Measurements from ENCODE around the gene BMERB1. TPM values are rescaled to one million over a fixed set of nuclear protein-coding genes. Genes with fewer than 3 reads are reported as not detected.
"Not testable (repeated sequence)": the region's sequence is repeated elsewhere in the genome, so short reads cannot be mapped to it uniquely, and the experiment has no call there.

BMERB1 gene
- total RNA-seq (1 to 10 TPM; 1.3 to 8.2 (median 2.8) TPM), polyA plus RNA-seq (1 to 10 TPM in 1 of 2 donors, under 1 TPM in 1; 0.51 to 2.2 TPM), total RNA-seq (1.1 reads per million)

DNA sequence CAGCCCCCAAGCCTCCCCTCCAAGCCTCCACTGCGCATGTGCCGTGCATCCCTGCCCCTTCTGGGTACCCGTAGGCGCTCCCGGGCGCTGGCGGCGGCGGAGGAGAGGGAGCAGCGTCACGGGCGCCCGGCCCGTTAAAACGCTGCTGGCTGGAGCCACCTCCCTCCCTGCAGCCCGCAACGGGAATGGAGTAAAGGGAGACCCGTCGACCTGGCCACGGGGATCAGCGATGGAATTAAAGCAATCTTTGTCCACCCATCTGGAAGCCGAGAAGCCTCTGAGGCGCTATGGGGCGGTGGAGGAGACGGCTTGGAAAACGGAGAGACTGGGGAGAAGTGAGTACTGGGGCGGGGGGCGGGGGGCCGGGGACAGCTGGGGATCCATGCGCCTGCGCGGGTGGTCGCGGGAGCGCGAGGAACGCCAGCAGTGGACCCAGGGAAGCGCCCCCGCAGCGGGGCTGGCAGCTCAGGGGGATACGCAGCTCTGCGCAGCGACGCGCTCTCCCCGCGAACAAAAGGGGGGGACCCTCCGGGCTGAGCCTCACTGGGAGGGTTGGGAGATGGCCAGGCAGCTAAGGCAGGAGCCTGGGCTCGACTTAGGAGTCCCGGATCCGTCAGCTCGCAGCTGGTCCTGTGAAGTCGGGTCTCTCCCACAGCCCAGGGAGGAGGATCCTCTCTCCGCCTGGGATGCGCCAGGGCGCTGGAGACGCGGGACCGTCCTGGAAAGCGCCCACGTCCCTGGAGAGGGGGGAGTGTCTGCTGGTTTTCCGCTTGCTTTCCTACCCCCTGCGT, at the start of gene BMERB1:
Gene BMERB1 (plus strand): TSS at position 164 of the 791 bp plus-strand sequence. CDS start 66 bp downstream, at position 230.
- CTCF ChIA-PET, result no interaction called here
- Mint-ChIP-seq H3K4me3 (peak within 1 kb of the TSS; percentile 30 to 92 (median 70)), H3K9me3 (no peaks in the 10 kb centered on the region), H3K36me3 (peaks cover 0 to 3% (median 0%) of the 10 kb centered on the region in 5 donors), H3K27ac (peak within 1 kb of the TSS in 3 of 9 donors; percentile 10 to 75 (median 13)), H3K27me3 (peaks cover 17 to 25% (median 24%) of the 10 kb centered on the region in 5 donors), H3K4me1 (peaks cover 0 to 17% (median 11%) of the 10 kb centered on the region in 7 donors)
- H3K4me3 ChIP-seq (ENCODE audit: low read length), result peak within 1 kb of the TSS; percentile 51
- peaks cover 0 to 5% of the 10 kb centered on the region in 2 donors for H3K27me3 ChIP-seq (ENCODE audit: control insufficient read depth in 2 of 2, insufficient read depth in 2 of 2, low read length in 2 of 2)
- peak in 5 of 9 donors; percentile 7 to 67 (median 13) for DNase-seq
- H3K36me3 ChIP-seq (ENCODE audit: control insufficient read depth in 2 of 3, insufficient read depth in 3 of 3, low read length in 3 of 3), result no peaks in the 10 kb centered on the region
- H3K27ac ChIP-seq (ENCODE audit: low read depth, low read length), result no peak within 1 kb of the TSS
- intact Hi-C loops (cut with micrococcal nuclease), result loop anchor here in 1 of 2 donors (2.0 kb wide), 1 partner anchor 208 kb away; the partner anchor contains the start of gene MARF1
- H3K9me3 ChIP-seq (ENCODE audit: control insufficient read depth in 2 of 3, low read length in 3 of 3), result no peaks in the 10 kb centered on the region
- POLR2A ChIA-PET, result no interaction called here
- no peaks in the 10 kb centered on the region for H3K4me1 ChIP-seq (ENCODE audit: control insufficient read depth in 2 of 2, insufficient read depth in 2 of 2, low read length in 2 of 2)
- ATAC-seq, result peak; percentile 73

DNA sequence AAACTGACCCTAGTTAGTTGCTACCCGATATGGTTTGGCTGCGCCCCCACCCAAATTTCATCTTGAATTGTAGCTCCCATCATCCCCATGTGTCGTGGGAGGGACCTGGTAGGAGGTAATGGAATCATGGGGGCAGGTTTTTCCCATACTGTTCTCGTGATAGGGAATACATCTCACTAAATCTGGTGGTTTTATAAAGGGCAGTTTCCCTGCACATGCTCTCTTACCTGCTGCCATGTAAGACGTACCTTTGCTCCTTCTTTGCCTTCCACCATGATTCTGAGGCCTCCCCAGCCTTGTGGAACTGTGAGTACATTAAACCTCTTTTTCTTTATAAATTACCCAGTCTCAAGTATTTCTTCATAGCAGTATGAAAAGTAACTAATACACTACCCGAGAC, 46.3 kb upstream of the BMERB1 start:
- H3K9me3 ChIP-seq (ENCODE audit: control insufficient read depth in 2 of 3, low read length in 3 of 3); H3K4me3 Mint-ChIP-seq; ATAC-seq; intact Hi-C loops (cut with micrococcal nuclease); CTCF ChIA-PET; H3K27ac ChIP-seq (ENCODE audit: low read depth, low read length); POLR2A ChIA-PET; H3K4me1 Mint-ChIP-seq; H3K36me3 Mint-ChIP-seq; DNase-seq; H3K27me3 ChIP-seq (ENCODE audit: control insufficient read depth in 2 of 2, insufficient read depth in 2 of 2, low read length in 2 of 2); H3K27me3 Mint-ChIP-seq; H3K36me3 ChIP-seq (ENCODE audit: control insufficient read depth in 2 of 3, insufficient read depth in 3 of 3, low read length in 3 of 3); H3K27ac Mint-ChIP-seq; H3K4me3 ChIP-seq (ENCODE audit: low read length); H3K9me3 Mint-ChIP-seq; H3K4me1 ChIP-seq (ENCODE audit: control insufficient read depth in 2 of 2, insufficient read depth in 2 of 2, low read length in 2 of 2): not testable (repeated sequence)

DNA sequence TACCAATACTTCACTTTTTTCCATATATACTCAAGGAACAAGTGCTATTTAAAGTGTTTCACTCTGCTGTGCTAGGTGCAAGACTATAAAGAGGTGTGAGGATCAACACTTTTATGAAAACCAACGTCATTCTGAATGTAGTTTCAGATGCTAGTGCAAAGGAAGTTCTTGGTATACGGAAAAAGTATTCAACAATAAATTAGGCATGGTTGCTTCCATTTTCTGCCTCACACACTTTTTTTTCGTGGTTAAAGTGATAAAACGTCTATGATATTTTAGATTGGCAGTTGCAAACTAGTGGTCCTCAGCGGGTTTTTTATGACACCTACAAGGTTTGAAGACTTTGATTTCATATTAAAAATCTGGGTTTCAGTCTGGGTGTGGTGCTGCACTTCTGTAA, 44.5 kb upstream of the BMERB1 start:
- H3K27me3 Mint-ChIP-seq, result peaks cover 8 to 17% (median 15%) of the 10 kb centered on the region in 5 donors
- H3K27ac Mint-ChIP-seq; H3K4me3 ChIP-seq (ENCODE audit: low read length); H3K4me1 Mint-ChIP-seq; H3K27me3 ChIP-seq (ENCODE audit: control insufficient read depth in 2 of 2, insufficient read depth in 2 of 2, low read length in 2 of 2); POLR2A ChIA-PET; H3K9me3 Mint-ChIP-seq; H3K9me3 ChIP-seq (ENCODE audit: control insufficient read depth in 2 of 3, low read length in 3 of 3); H3K36me3 ChIP-seq (ENCODE audit: control insufficient read depth in 2 of 3, insufficient read depth in 3 of 3, low read length in 3 of 3); DNase-seq; H3K27ac ChIP-seq (ENCODE audit: low read depth, low read length); intact Hi-C loops (cut with micrococcal nuclease); H3K4me3 Mint-ChIP-seq; H3K4me1 ChIP-seq (ENCODE audit: control insufficient read depth in 2 of 2, insufficient read depth in 2 of 2, low read length in 2 of 2); CTCF ChIA-PET; H3K36me3 Mint-ChIP-seq; ATAC-seq: not testable (repeated sequence)

DNA sequence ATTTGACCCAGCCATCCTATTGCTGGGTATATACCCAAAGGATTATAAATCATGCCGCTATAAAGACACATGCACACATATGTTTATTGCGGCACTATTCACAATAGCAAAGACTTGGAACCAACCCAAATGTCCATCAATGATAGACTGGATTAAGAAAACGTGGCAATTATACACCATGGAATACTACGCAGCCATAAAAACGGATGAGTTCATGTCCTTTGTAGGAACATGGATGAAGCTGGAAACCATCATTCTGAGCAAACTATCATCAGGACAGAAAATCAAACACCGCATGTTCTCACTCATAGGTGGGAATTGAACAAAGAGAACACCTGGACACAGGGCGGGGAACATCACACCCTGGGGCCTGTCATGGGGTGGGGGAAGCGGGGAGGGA, 41.4 kb upstream of the BMERB1 start:
- H3K27ac ChIP-seq (ENCODE audit: low read depth, low read length); H3K9me3 ChIP-seq (ENCODE audit: control insufficient read depth in 2 of 3, low read length in 3 of 3); H3K4me1 Mint-ChIP-seq; H3K36me3 Mint-ChIP-seq; H3K4me1 ChIP-seq (ENCODE audit: control insufficient read depth in 2 of 2, insufficient read depth in 2 of 2, low read length in 2 of 2); DNase-seq; H3K27me3 ChIP-seq (ENCODE audit: control insufficient read depth in 2 of 2, insufficient read depth in 2 of 2, low read length in 2 of 2); CTCF ChIA-PET; H3K9me3 Mint-ChIP-seq; intact Hi-C loops (cut with micrococcal nuclease); ATAC-seq; H3K36me3 ChIP-seq (ENCODE audit: control insufficient read depth in 2 of 3, insufficient read depth in 3 of 3, low read length in 3 of 3); H3K4me3 ChIP-seq (ENCODE audit: low read length); POLR2A ChIA-PET; H3K27ac Mint-ChIP-seq; H3K4me3 Mint-ChIP-seq: not testable (repeated sequence)
- H3K27me3 Mint-ChIP-seq, result peaks cover 21 to 33% (median 26%) of the 10 kb centered on the region in 5 donors

DNA sequence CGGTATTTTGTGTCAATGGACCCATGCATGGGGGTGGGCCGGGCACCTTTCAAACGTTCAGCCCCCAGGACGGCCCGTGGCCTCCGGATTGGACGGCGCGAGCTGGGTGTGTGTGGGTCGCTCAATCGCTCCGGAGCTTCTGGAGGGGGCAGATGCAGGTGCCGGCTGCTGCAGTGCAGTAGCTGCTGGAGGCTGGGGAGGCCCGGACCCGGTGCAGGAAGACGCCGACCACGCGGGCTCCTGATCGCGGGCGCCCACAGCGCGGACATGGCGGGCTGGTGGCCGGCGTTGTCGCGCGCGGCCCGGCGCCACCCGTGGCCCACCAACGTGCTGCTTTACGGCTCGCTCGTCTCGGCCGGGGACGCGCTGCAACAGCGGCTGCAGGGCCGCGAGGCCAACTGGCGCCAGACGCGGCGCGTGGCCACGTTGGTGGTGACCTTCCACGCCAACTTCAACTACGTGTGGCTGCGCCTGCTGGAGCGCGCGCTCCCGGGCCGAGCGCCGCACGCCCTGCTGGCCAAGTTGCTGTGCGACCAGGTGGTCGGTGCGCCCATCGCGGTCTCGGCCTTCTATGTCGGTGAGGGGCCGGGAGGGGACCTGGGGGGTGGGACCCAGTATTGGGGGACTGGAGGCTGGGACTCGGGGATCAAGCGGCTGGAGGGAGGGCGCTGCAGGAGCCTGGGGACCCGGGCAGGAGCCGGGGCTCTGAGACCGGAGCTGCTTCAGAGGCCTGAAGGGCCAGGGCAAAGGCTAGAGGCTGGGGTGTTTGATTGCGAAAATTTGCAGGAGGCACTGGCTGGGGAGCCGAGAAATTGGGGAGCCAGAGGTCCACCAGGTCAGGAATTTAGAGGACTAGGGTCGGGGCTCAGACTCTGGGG, 38.5 kb upstream of the BMERB1 start, which contains the start of gene MPV17L:
Gene MPV17L (plus strand): TSS at position 124 of the 878 bp plus-strand sequence. CDS start 144 bp downstream, at position 268.
- H3K36me3 Mint-ChIP-seq; H3K36me3 ChIP-seq (ENCODE audit: control insufficient read depth in 2 of 3, insufficient read depth in 3 of 3, low read length in 3 of 3); POLR2A ChIA-PET; H3K27ac ChIP-seq (ENCODE audit: low read depth, low read length); H3K4me1 ChIP-seq (ENCODE audit: control insufficient read depth in 2 of 2, insufficient read depth in 2 of 2, low read length in 2 of 2); H3K4me3 ChIP-seq (ENCODE audit: low read length); intact Hi-C loops (cut with micrococcal nuclease); H3K9me3 ChIP-seq (ENCODE audit: control insufficient read depth in 2 of 3, low read length in 3 of 3); DNase-seq; CTCF ChIA-PET; H3K27me3 ChIP-seq (ENCODE audit: control insufficient read depth in 2 of 2, insufficient read depth in 2 of 2, low read length in 2 of 2); H3K4me1 Mint-ChIP-seq; H3K27ac Mint-ChIP-seq; H3K9me3 Mint-ChIP-seq: not testable (repeated sequence)
- peak; percentile 22 for ATAC-seq
- peak within 1 kb of the TSS in 2 of 10 donors; percentile 33 to 34 for H3K4me3 Mint-ChIP-seq
- H3K27me3 Mint-ChIP-seq, result peaks cover 24 to 41% (median 32%) of the 10 kb centered on the region in 5 donors

DNA sequence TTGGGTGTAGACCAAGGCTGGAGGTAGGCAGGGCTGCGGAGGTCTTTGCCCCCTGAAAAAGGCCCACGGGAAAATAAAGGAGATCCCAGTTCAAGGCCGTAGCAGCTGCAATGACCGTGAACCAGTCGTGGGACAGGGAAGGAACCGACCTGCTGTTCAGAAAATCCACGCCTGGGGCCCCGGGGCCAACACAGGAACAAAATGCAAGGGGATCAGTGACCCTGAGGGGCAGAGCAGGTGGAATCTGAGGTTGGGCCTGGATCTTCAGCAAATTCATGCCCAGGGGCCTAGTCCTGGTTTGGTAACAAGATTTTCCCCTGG, 37.9 kb upstream of the BMERB1 start:
- CTCF ChIA-PET; H3K27me3 ChIP-seq (ENCODE audit: control insufficient read depth in 2 of 2, insufficient read depth in 2 of 2, low read length in 2 of 2); H3K4me3 ChIP-seq (ENCODE audit: low read length); H3K9me3 Mint-ChIP-seq; H3K4me1 ChIP-seq (ENCODE audit: control insufficient read depth in 2 of 2, insufficient read depth in 2 of 2, low read length in 2 of 2); ATAC-seq; H3K36me3 ChIP-seq (ENCODE audit: control insufficient read depth in 2 of 3, insufficient read depth in 3 of 3, low read length in 3 of 3); H3K27ac ChIP-seq (ENCODE audit: low read depth, low read length); intact Hi-C loops (cut with micrococcal nuclease); H3K36me3 Mint-ChIP-seq; H3K4me1 Mint-ChIP-seq; H3K9me3 ChIP-seq (ENCODE audit: control insufficient read depth in 2 of 3, low read length in 3 of 3); POLR2A ChIA-PET; H3K27ac Mint-ChIP-seq; DNase-seq: not testable (repeated sequence)
- peaks cover 22 to 41% (median 33%) of the 10 kb centered on the region in 5 donors for H3K27me3 Mint-ChIP-seq
- peak overlapping the region in 1 of 10 donors; percentile 34 for H3K4me3 Mint-ChIP-seq

Measured in naive thymus-derived CD4-positive, alpha-beta T cell (primary cell).